Activated CD4-positive, alpha-beta T cell treated with anti-CD3 and anti-CD28 coated beads, Interleukin-2, amount 50 U/mL, for 24 hours (primary cell): ENCODE results near the gene RNF113A.
A peak's percentile ranks its signal among the peaks of the same experiment; 100 is the strongest.
"Not testable (repeated sequence)": the region's sequence is repeated elsewhere in the genome, so short reads cannot be mapped to it uniquely, and the experiment has no call there.

Experiments
- DNase-seq, 2 donors: peaks; one replicate each; pipeline ENCODE4 v3.0.0-alpha.2; 2020; ENCODE audit warnings: low read depth in 1 of 2, low spot score in 1 of 2

The RNF113A gene

DNA sequence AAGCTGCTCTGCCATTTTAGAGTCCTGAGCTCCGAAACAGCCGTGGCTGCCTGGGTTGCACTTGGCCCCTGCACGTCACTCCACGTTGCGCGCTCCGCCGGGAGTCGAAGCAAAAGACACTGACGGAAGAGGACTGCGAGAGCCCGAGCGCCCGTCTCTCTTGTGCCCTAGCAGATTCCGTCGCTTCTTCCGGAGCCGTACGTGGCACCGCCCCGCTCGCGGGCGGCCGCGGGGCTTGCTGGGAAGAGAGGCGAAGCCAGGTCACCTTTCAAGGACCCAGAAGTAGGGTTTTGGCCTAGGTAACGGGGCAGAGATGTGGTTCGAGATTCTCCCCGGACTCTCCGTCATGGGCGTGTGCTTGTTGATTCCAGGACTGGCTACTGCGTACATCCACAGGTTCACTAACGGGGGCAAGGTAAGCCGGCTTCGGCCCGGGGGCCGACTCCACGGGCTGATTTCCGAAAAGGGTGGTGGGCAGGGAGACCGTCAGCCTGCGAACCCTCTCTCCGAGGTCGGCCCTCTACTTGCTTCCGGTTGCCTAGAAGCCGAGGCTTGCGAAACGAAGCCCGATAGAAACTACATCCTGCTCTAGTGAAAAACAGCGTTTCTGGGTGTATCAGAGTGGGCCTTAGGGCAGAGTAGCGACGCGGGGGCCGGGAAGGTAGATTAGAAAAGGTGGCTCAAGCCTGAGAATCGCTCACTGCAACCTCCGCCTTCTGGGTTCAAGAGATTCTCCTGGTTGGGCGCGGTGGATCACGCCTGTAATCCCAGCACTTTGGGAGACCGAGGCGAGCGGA is at the start of gene RNF113A, which contains the start of gene NDUFA1:
Gene RNF113A, minus strand, starts transcription at position 135 of the 797 bp plus-strand sequence. Its CDS starts 120 bp downstream, at position 15.
Gene NDUFA1, plus strand, starts transcription at position 234 of the 797 bp plus-strand sequence. Its CDS starts 80 bp downstream, at position 314.
- peak; percentile 54 to 71 for DNase-seq

DNA sequence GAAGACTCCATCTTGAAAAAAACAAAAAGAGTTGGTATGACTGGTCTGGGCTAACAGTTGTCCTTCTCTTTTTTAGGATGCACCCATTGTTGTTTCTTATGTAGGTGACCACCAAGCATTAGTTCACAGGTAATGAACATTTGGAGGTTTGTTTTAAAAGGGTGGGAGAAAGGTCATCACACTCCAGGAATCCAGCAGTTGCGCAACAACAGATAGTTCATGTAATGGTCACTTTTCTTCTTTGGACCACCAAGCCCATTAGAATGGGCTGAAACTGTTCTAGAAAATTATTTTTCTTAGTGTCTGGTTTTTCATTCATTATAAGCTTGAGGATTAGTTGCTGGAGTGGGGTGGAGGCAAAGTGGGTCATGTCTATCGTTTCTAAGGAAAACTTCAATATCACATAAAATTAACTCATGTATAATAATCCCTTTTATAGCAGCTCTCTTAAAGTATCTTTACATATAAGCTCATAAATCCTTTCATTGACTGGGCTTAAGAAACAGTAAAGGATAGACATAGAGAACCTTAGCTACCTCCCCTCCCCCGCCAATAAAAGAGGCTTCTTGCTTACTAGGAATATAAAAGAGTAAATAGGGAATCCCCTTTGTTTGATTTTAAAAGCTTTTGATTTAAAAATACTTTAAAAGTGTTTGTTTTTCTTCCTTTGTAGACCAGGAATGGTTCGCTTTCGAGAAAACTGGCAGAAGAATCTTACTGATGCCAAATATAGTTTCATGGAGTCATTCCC is 48.5 kb upstream of the RNF113A start:
- no peak for DNase-seq

DNA sequence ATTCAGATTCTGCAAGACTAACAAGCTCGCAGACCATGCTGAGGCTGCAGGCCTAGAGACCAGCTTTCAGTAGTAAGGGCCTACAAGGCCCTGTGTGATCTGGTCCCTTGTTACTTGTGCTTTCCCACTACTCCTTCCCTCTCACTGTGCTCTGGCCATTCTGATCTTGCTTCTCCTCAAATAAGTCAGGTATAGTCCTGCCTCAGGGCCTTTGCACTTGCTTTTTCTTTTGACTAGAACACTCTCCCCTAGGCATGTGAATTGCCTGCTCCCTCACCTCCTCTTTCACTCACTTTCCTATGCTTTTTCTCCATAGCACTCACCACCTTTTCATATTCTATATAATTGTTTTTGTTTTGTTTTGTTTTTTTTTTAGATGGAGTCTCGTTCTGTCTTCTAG is 46.3 kb upstream of the RNF113A start:
- no peak for DNase-seq

- DNase-seq: no peak
These were observed 44.8 kb upstream of the RNF113A start for GRCh38 chrX:119916310-119916709.

DNA sequence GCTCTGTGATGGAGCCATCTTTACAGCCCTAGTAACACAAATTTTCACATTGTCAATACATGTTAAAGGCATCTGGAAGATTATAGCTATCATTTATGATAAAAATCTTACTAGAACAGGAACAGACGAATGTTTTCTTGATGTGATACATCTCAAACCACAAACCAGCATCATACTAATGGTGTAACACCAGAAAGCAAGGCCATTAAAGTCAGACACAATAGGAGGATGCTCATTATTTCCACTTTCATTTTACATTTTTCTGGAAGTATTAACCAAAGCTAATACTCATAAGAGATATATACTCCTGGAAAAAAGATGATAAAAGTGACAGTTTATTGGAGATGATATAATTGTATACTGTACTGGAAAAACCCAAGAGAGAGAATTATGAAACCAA is 29.4 kb upstream of the RNF113A start:
- no peak for DNase-seq

GRCh38 chrX:119899125-119899524 is 27.6 kb upstream of the RNF113A start:
- DNase-seq: no peak

GRCh38 chrX:119895843-119896326 is 24.4 kb upstream of the RNF113A start, which contains the start of gene AKAP14:
Gene AKAP14 (plus strand): TSS chrX:119895893. CDS start chrX:119903224, 7,331 bp downstream.
- DNase-seq: no peak

- DNase-seq: not testable (repeated sequence)
These were observed 20.6 kb upstream of the RNF113A start for GRCh38 chrX:119891961-119892692.

GRCh38 chrX:119890626-119891025 is 19.1 kb upstream of the RNF113A start:
- not testable (repeated sequence) for DNase-seq

GRCh38 chrX:119887721-119888425 is 16.3 kb upstream of the RNF113A start:
- DNase-seq: peak; percentile 17 to 25

- no peak for DNase-seq
These were observed 14.3 kb upstream of the RNF113A start for GRCh38 chrX:119885554-119886428.

- DNase-seq: no peak
These were observed 9.3 kb upstream of the RNF113A start for GRCh38 chrX:119880552-119881437.

DNA sequence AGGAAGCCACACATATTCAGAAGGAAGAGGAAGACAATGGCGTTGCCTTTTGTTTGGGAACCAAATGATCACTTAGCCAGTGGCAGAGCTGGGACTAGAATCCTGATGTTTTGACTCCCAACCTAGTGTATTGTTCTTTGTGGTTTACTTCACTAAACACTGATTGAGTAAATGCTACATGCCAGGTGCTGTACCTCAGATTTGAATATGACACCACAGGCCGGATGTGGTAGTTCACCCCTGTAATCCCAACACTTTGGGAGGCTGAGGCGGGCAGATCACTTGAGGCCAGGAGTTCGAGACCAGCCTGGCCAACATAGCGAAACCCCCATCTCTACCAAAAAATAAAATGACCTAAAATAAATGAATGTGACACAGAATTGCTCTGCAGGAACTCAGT is 8.5 kb upstream of the RNF113A start:
- no peak for DNase-seq

DNA sequence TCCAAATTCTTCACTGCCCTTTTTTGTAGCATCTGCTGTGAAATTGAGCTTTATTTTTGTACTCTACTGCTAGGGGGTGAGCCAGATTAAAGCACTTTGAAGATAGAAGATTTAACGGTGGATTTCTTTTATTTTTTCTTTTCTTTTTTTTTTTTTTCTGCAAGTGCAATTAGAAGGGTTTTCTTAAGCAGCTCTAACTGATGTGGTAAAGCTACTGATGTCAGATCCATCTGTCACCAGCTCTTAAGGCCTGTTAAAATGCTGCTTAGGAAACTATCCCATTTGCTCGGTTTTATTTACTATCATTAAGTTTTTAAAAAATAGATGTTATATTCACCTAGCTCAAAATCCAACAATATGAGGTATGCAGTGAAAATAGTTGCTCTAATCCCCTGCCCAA is 7.2 kb upstream of the RNF113A start:
- DNase-seq: no peak

GRCh38 chrX:119871245-119871598 is 311 bp downstream of the RNF113A start:
- DNase-seq: no peak

DNA sequence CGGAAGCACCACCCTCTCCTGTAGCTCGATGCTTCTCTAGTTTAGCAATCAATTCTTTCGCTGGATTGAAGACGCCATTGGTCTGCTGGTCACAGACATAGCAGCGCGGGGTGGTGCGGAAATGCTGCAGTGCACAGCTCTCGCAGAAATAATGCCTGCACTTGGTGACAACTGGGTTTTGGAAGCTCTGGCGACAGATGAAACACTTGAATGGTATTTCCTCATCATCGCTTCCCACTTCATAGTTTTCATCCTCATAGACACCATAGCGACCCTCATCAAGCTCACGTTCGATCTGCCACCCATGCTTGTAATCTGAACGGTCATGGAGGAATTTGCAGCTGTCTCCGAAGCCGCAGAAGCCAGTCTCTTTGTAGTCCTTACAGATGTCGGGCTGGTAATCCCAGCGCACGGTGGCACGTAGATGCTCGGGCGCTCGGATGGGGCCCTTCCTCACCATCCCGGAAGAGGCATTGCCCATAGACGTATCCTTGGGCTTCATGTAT is 854 bp downstream of the RNF113A start:
- no peak for DNase-seq

- no peak for DNase-seq
These were observed 18.1 kb downstream of the RNF113A start for GRCh38 chrX:119853444-119853843.
